GM19351 (cell line): ENCODE measurements around the gene NUDT1.
A peak's percentile ranks its signal among the peaks of the same experiment; 100 is the strongest.

Experiments
- ATAC-seq: cut with Tn5 transposase; IDR thresholded peaks from one replicate; pipeline ENCODE4 v1.9.1; 2021; ENCODE audit warnings: mild to moderate bottlenecking, moderate library complexity; ENCODE audit not compliant: unreplicated experiment

The NUDT1 gene

DNA sequence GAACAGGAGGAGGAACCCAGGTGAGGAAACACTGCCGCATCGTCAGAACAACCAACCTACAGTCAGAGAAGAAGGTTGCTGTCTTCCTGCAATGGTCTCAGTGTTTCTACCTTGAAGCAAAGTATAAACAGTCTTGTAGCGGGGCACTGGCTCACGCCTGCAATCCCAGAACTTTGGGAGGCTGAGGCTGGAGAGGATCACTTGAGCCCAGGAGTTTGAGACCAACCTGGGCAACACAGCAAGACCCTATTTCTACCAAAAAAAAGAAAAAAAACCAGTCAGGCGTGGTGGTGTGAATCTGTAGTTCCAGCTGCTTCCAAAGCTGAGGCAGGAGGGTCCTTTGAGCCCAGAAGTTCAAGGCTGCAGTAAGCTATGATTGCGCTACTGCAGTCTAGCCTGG is 48.9 kb downstream of the NUDT1 start:
- ATAC-seq: no peak

- no peak for ATAC-seq
These were observed 54.1 kb downstream of the NUDT1 start for GRCh38 chr7:2295936-2296620.

DNA sequence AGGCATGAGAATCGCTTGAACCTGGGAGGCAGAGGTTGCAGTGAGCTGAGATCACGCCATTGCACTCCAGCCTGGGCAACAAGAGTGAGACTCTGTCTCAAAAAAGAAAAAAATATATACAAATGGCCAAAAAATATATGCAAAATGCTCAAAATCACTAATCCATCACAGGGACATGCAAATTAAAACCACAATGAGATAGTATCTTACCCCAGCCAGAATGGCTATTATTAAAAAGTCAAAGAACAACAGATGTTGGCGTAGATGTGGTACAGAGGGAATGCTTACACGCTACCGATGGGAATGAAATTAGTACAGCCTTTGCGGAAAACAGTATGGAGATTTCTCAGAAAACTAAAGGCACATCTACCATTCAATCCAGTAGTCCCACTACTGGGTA is 54.8 kb downstream of the NUDT1 start:
- no peak for ATAC-seq

DNA sequence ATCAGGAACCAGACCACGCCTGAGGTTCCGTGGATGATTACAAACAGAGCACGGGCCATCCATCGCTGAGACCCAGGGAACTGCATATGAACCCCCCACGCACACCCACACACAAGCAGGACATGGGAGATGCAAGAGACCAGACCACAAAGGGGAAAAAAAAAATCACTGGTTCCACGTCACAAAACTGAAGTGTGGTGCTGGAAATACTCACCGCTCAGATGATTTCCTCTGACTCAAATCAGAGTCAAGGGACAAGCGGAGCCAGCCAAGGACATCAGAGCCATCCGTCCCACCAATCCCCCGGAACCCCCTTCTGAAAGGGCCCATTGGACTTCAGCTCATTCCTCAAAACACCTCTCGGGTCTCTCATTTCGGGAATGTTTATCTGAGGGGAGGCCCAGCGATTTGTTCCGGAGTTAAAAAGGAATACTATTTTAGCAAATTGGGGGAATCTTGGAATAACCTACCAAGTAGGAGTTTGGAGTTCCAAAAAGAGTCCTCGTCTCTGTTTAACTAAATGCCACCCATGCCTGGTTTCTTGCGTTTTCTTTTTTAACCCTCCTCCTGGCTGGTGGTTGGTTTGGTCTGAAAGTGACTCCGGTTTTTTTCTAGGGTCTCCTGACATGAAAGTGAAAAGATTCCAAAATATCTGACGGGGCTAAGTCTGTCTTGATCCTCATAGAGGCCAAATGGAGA is 57.3 kb downstream of the NUDT1 start:
- ATAC-seq: peak; percentile 67

DNA sequence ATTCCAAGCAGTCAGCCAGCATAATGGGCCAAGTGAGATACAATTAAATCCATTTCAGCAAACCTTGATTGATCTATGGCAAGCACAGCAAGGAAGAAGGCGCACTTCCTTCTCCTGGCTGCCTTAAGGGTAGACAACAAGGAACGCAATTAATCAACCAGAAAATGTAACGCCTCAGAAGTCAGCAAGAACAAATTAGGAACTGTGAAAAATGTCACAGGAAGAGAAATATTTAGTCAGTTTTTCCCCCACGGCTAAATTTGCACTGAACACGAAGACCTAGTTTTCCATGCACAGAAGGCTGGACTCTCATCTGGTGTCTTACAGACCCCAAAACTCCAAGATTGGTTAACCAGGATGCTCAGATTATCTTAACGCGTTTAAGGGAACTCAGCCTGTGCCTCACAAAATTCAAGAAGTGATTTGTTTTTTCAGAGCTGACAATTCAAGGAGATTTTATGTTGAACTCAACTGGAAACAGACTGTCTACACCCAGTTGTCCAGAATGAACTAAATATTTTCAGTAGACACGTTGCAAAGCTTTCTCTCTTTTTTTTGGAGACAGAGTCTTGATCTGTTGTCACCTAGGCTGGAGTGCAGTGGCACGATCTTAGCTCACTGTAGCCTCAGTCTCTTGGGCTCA is 58.0 kb downstream of the NUDT1 start:
- ATAC-seq: no peak
